HG02884 (cell line): ENCODE data around the gene NSF.
"Not testable (repeated sequence)": the region's sequence is repeated elsewhere in the genome, so short reads cannot be mapped to it uniquely, and the experiment has no call there.

Experiments used
- ATAC-seq: cut with Tn5 transposase; IDR thresholded peaks from one replicate; pipeline ENCODE4 v1.9.1; 2021; ENCODE audit warnings: mild to moderate bottlenecking, moderate library complexity; ENCODE audit not compliant: unreplicated experiment

NSF gene

DNA sequence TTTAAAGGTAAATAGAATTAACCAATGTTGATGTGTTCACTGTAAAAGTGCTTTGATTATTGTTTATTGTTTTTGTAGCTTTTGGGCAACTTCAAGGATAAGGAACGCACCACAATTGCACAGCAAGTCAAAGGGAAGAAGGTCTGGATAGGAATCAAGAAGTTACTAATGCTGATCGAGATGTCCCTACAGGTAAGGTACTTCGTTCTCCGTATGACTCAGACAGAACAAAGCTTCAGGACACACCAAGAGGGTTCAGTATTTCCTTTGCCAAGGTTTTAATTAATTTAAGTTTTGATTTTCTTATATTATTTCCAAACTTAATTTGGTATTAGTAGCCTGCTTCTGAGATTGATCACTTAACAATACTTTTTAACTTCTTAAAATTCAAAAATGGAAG lies 161.0 kb downstream of the NSF start:
- ATAC-seq: no peak

DNA sequence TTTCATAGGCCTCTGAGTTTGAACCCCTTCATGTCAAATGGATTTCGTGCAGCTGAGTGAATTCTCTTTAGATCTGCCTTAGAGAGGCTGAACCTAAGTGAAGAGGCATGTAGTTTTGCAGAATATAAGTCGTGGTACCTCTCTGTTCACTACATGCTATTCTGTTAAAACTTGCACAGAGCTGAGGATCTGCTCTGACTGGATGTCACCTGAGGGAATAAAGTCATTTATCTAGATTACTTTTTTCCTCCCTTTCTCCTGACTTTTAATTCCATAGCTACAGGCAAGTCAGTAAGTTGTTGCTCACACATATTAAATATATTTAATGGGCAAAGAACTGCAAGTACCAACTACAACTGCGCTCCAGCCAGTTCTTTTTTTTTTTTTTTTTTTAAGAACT lies 163.3 kb downstream of the NSF start:
- ATAC-seq: no peak

DNA sequence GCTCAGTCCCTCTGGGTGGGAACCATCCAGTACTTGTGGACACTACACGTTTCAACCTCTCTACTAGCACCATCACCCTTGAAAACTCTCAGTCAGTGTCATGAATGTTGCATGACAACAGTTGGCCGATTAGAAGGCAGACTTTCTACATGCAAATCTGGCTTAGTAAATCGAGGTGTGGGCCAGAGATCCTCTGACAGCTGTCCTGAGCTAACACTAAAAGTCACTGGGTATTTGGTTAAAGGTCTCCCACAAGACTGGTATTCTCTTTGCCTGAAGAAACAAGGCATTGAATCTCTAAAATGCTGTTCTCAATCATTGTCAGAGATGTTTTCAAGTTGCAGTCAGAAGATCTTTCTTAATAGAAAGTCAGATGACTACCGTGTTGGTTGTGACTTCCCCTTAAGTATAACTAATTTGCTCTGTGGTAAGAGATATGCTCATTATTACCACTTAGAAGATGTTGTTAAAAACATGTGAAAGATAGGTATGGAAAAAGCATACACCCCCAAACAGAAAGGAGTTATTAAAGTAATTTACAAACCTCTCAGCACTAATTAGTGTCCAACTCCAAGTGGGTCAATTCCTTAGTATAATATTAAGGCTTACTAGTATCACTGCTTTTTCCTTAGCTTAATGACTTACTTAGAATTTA lies 165.7 kb downstream of the NSF start:
- no peak for ATAC-seq

DNA sequence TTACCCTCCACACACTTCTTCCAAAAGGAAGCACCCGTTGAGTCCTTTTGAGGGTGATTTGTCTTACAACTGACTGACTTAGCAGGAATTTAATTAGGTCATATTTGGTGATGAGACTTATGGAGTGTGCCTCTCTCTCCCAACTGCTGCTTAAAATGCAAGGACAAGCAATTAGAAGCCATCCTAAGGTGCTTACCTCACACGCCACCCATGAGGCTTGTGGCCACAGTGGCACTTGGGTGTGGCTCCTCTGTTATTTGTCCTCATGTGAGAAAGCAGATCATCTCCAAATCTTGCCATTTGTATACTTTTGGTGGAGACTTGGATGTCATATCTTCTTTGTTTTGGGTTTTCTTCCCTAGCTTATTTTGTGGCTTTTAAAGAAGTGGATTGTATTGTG lies 166.4 kb downstream of the NSF start:
- ATAC-seq: no peak

DNA sequence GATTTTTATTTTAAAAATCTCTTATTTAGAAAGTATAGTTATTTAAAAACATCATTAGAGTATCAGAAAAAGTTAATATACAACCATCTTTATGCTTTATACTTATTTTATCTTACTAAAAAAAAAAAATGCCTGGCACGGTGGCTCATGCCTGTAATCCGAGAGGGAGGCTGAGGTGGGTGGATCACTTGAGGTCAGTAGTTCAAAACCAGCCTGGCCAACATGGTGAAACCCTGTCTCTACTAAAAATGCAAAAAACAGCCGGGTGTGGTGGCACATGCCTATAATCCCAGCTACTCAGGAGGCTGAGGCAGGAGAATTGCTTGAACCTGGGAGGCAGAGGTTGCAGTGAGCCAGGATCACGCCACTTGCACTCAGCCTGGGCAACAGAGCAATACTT lies 167.1 kb downstream of the NSF start:
- not testable (repeated sequence) for ATAC-seq

DNA sequence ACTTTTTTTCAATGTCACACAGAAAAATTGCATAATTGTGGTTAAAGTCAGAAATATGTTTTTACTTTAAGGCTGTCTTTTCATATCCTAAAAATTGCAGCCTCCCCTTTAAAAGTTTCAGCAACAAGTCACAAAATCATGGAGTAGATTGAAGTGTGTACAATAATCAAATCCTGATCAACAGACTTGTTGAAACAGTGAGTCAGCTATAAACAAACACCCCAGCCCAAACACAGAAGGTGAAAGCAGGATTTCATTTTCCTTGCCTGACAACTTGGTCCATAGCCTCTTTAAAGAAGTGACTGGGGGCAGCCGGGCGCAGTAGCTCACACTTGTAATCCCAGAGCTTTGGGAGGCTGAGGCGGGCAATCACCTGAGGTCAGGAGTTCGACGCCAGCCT lies 168.1 kb downstream of the NSF start:
- ATAC-seq: no peak

DNA sequence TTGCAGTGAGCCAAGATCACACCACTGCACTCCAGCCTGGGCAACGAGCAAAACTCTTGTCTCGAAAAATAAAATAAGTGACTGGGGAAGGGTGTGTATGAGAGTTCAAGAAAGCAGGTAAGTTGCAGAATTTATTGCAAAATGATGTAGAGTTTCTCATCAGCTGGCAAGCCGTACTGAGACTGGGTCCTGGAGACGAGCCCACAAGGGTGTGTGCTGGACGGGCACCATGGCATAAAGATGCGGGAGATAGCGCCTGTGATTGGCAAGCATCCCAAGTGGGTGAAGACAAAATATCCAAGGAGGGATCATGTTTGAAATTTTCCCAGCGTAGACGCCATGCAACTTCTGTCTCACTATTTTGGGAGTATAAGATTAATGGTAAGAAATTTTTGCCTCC lies 168.7 kb downstream of the NSF start:
- ATAC-seq: no peak

DNA sequence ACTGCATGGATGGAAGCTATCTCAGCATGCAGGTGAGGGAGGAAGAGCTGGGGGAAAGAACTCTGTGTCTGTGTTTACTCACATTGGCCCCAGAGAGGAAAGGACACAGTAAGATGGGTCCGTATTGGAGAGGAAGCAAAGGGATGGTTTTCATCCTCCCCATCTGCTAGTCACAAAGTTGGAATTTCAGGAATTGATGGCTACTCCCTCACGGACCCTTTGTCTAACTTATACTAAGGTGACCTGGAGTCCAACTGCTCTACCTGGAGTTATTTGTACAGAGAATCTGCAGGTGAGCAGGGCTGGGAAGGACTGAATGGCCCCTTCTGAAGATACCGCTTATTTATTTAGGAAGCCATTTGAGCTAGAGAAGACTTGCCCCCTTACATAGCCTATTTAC lies 172.9 kb downstream of the NSF start:
- no peak for ATAC-seq

DNA sequence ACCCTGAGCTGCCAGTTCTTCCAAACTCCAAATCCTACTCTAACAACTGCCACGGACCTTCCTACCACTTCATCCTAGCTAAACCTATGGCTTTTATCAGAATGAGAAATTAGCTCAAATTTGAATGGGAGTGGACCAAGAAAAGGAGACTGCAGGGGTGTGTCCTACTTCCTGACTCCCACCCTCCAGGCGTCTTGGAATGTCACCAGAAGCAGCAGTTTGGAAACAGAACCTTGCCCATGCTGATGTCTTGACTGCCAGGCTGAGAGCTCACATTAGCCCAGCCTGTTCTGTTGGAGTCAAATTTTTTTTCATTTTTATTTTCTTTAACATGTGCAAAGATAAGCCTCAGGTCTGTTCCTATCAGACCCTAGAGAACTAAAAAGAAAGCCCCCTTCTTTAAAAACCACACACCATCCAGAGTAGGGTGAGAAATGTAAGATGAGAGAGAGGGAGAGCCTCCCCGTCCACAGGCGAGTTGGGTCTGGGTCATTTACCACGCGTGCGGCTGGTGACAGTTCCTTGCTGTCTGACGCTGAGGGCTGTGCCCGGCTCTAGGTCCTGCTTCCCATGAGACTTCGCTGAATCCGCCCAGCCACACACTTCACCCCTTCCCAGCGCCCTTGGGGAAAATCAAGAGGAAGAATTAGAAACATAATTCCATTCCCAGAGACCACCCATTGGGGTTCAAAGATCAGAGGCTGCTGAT lies 173.7 kb downstream of the NSF start:
- no peak for ATAC-seq

DNA sequence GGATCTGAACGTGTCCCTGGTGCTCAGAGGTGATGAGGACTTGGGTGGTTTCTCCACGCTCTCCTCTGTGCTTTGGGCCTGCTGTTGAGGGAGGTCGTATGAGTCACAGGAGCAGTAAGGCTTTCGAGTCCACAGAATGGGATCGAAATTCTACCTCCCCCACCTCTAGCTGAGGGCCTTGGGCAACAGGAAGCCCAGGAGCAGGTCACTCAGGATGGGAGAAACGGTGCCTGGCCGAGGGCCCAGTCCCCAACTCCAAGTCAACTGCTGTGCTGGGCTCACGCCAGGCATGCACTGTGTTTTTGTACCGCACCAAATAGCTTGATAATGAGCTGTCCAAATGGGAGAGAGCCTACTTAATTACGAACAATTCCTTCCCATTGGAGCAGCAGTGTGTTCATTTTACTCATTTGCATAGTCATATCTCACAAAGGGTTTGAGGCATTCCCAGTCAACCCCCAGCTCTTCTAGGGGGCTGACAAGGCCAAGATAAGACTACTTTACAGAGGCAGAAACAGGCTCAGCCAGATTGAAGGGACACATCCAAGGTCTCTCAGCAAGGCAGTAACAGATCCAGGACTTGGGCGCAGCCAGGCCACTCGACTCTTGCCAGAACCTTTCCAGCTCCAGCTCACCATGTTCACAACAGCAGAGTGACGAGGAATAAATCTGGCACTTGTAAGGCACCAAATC lies 174.4 kb downstream of the NSF start:
- no peak for ATAC-seq

DNA sequence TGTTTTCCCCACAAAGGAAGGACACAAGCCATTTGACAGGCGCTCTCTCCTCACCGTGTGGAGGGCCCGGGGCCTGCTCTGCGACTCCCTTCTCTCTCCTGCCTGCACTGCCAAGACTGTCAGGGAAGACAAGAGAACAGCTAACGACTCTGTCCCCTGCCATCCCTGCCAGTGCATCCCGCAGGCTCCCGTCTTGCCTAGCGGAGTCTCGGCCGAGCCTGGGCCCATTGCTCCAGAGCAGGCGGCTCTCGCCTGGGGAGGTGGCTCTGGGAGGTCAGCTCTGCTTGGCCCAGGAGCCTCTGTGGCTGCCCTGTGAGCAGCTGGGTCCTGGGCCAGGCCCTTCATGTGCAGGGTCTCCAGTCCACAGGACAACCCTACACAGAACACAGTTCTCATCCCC lies 175.0 kb downstream of the NSF start:
- ATAC-seq: no peak

DNA sequence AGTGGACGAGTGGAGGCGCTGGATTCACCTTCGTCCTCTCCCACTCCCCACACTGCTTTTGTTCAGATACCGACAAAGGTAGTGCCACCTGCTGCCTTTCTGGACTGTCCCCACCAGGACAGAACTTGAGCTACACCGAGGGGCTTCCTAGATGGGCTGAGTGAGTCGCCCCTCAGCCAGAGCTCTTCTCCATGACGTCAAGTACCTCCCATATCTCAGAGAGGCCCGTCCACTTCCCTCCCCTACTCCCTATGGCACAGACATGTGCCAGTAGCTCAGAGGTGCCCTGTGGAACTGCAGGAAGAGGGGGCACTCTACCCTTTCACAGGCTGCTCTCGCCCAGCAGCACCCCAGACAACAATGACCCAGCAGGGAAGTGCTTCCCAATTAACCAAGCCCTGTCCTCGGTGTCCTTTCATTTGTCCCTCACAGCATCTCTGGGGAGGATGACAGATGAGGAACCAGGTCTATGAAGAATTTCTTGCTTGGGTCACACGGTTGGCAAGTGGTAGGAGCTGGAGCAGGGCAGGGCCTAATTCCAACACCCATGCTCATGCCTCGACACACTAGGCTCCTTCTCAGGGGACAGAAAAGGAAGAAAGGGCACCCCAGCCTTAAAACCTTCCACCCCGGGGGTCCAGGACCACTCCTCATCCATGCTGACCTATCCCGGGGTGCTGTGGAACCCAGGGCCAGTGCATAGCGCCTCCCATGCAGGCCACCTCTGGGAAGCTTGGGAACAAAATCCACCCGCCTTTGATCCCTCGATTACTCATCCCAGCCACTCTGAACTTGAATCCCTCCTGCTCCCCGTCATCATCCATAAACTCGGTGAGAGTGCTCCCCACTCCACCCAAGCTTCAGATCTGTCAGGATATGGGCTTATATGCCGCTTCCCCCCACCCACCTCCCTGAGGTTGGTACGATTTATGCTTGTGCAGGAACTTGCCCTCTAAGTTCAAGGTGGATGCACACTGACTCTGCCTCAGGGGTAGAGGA lies 176.3 kb downstream of the NSF start:
- ATAC-seq: no peak

DNA sequence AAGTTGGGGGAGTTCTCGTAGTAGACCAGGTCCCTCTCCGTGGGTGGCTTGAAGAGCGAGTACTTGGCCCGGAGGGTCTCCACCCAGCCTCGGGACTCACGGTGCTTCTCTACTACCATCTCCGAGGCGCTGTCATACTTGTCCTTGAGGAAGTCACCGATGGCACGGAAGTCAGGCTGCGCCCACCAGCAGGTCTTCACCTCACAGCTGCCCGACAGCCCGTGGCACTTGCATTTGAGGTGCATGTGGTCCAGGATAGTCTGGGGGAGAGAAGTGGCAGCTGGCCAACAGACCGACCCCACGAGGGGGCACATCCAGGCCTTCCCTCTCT lies 178.0 kb downstream of the NSF start:
- no peak for ATAC-seq

DNA sequence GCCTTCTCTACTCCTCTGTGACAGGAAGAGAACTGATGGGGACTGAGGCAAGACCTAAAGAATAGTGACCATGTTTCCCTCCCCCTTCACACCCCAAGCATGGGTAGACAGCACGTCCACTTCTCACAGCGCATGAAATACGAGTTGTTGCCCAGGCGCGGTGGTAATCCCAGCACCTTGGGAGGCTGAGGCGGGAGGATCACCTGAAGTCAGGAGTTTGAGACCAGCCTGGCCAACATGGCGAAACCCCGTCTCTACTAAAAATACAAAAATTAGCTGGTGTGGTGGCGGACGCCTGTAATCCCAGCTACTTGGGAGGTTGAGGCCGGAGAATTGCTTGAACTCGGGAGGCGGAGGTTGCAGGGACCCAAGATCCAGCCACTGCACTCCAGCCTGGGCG lies 178.4 kb downstream of the NSF start:
- ATAC-seq: not testable (repeated sequence)

DNA sequence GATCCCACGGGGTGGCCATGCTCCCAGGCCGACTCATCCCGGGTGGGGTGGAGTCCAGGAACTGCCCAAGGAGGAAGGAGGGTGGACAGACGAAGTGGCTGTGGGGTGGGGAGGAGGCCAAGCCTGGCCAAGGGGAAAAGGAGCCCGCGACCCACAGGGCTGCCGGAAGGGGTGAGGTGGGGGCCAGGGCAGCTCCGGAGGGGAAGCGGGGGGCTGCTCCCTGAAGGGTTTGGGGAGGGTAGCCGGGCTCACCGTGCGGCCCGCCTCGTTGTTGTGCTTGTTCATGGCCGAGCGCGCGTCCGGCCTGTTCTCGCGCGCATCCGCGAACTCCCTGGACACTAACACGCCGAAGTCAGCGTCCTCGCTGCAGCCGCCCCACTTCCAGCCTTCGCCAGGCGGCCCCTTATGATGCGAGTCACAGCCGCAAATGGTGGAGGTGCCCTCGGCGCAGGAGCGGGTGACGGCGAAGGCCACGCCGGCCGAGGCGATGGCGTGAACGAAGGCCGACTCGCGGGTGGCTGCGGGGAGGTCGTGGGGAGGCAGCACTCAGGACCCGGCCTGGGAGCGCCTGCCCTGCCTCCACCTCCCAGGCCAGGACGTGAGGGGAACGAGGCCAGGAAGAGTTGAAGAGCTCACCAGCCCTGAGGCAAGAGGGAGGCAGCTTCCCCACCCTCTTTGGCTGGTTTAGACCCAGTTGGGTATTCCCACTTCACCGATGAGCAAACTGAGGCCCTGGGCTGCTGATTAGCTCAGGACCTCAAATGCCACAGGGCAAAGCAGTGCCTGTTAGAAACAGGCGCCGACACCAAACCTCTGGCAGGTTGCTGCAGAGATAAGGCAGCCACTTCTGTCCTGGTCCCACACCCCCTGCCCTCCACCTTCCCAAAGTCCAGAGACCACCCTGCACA lies 179.3 kb downstream of the NSF start:
- no peak for ATAC-seq

DNA sequence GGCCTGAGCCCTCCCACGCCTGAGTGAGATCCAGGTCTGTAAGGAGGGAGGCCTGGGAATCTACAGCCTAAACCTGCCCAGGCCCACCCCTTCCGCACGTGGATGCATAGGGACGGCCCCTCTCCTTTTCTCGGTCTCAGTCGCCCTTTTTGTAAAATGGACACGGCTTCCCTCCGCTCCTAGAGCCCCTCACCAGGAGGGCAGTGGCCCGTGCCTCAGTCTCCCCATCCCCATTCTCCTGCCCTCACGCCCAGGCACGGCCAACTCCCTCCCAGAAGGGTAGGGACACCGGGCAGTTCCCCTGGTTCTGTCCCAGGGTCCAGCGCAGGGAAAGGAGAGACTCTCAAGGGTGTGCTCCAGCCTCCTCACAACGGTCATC lies 180.0 kb downstream of the NSF start:
- ATAC-seq: no peak

DNA sequence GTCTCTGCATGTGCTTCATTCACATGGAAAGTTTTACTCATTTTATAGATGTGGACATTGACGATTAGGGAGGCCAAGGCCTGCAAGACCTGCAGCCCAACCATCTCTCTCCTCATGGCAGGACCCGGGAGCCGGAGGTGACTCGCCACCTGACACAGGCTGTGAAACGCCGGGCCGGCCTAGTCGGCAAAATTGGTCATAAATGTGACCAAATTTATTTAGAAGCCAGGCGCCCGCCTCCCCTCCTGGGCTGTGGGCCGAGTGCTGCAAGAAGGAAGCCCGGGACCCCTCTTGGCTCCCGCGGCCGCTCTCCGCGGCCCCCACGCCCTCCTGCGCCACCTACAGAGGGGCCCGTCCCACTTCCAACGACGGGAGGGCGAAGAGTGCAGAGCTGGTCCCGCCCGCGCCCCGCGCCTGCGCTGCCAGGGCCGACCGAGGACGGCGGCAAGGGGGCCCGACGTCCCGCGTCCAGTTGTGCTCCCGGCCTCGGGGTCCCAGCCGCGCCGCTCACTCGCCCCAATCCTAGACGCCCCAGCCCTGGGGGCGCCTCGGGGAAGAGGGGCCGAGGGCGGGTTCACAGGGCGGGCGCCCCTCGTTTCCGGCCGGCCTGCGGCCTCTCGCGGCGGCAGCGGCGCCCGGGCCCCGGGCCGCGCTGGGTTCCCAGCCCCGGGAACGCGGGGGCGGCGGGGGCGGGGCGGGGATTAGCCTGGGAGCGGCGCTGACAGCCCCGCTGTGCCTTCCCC lies 180.5 kb downstream of the NSF start:
- ATAC-seq: no peak

DNA sequence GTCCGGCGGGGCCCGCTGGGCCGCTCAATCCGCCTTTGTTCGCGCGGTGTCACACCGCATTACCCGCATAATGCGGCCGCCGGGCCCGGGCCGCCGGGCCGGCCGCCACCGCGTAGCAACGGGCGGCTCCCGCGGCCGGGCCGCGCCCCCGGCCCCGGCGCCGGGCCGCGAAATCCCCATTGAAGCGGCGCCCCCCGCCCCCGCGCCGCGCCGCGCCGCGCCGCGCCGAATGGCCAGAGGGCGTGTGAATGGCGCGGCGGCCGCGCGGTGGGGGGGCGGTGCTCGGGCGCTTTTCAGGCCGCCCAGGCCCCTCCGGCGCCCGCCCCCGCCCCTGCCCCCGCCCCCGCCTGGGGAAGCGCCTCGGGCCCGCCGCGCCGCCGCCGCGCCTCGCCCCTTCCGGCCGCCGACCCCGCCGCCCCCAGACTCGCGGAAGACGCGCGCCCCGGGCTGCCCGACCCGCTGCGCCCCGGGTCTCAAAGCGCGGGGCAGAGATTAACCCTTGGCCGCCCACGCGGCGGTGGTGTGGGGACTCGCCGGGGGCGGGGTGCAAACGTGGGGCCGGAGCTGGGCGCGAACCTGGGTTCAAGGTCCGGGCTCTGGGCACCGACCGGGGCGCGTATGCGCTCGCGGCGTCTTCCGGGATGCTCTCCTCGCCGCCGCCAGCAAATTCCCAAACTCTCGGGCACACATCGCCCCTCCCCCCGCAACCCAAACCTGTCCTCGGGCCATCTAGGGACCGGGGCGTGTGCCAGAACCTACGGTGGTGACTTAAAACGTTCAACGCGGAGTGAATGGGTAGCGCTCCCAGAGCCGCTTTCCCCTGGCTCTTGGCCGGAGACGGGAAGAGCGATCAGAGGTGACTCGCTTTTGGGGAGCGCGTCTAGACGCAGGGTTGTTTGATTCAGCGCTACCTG lies 181.3 kb downstream of the NSF start:
- ATAC-seq: no peak
